Fibroblast of the aortic adventitia (primary cell): ENCODE measurements around the gene TCF23. TPM values are rescaled to one million over a fixed set of nuclear protein-coding genes. Genes with fewer than 3 reads are reported as not detected.

Source experiments
- DNase-seq: peaks from one replicate; pipeline ENCODE4 v3.0.0-alpha.2; 2010; ENCODE audit warnings: low read depth
- H3K4me3 ChIP-seq: 2 replicates; pipeline ENCODE4 v1.5.1; 2011; ENCODE audit warnings: low read depth, mild to moderate bottlenecking, control low read depth, low read length, moderate library complexity
- CTCF ChIP-seq: IDR thresholded peaks from 2 replicates; pipeline ENCODE4 v1.5.1; 2011; ENCODE audit warnings: mild to moderate bottlenecking, low read length, control low read depth, inconsistent platforms; ENCODE audit not compliant: insufficient read depth
- total RNA-seq: library from RNA; depleted of rRNA; stranded (reverse); fragments of >200 nt; gene quantifications from 2 replicates; pipeline ENCODE4 v1.2.3, GENCODE V29; 2012; ENCODE audit warnings: low replicate concordance

TCF23 gene
- total RNA-seq, 1 donor = not detected

GRCh38 chr2:27135478-27135955 is 13.3 kb upstream of the TCF23 start:
- TF ChIP-seq CTCF = no peak
- no peak for DNase-seq
- no peak overlapping the region for H3K4me3 ChIP-seq

- H3K4me3 ChIP-seq = no peak overlapping the region
- TF ChIP-seq CTCF = no peak
- DNase-seq = no peak
Measured at GRCh38 chr2:27136751-27137150, 12.1 kb upstream of the TCF23 start.

GRCh38 chr2:27137322-27137935 is 11.4 kb upstream of the TCF23 start:
- H3K4me3 ChIP-seq = no peak overlapping the region
- TF ChIP-seq CTCF = no peak
- no peak for DNase-seq

GRCh38 chr2:27138111-27138510 is 10.7 kb upstream of the TCF23 start:
- TF ChIP-seq CTCF = no peak
- no peak overlapping the region for H3K4me3 ChIP-seq
- DNase-seq = no peak

GRCh38 chr2:27139310-27139709 is 9.5 kb upstream of the TCF23 start, which contains the start of gene PRR30:
PRR30 (minus strand) TSS chr2:27139410; CDS start chr2:27138329, 1,081 bp downstream.
- no peak within 1 kb of the TSS for H3K4me3 ChIP-seq
- no peak for DNase-seq
- no peak for TF ChIP-seq CTCF

GRCh38 chr2:27143285-27143684 is 5.5 kb upstream of the TCF23 start:
- TF ChIP-seq CTCF = no peak
- no peak overlapping the region for H3K4me3 ChIP-seq
- no peak for DNase-seq

GRCh38 chr2:27145682-27146081 is 3.1 kb upstream of the TCF23 start:
- H3K4me3 ChIP-seq = no peak overlapping the region
- DNase-seq = no peak
- TF ChIP-seq CTCF = no peak
